SK-N-SH (cell line): ENCODE measurements around the gene TRNAU1AP. TPM values are rescaled to one million over a fixed set of nuclear protein-coding genes. Genes with fewer than 3 reads are reported as not detected.
"Not testable (repeated sequence)": the region's sequence is repeated elsewhere in the genome, so short reads cannot be mapped to it uniquely, and the experiment has no call there.

ENCODE experiments used
- CTCF ChIA-PET: fragments of 300-600, 350-600 bp; formaldehyde crosslinking; extraction: SDS; loops from one replicate; lab custom pipeline; 2021; lab: Yijun Ruan, JAX
- POLR2A ChIA-PET: fragments of 350-600 bp; sonication (Branson Sonifier 250); formaldehyde crosslinking; extraction: SDS; loops from one replicate; lab custom pipeline; 2020; ENCODE audit warnings: antibody characterized with exemption, inconsistent platforms; lab: Yijun Ruan, JAX
- DNase-seq: peaks from one replicate; pipeline ENCODE4 v3.0.0; 2012
- H2AFZ ChIP-seq: fragments of 200-600 bp; sonication (generic); 2 replicates; pipeline ENCODE4 v1.8.1; 2016; ENCODE audit warnings: antibody characterized with exemption, mild to moderate bottlenecking, low read depth
- H3F3A ChIP-seq: fragments of 200-600 bp; sonication (generic); replicated peaks from 2 replicates; pipeline ENCODE3; 2016; ENCODE audit warnings: antibody characterized with exemption, mild to moderate bottlenecking; ENCODE audit not compliant: insufficient read depth
- H3K27ac ChIP-seq, 2 experiments: fragments of 200-500 bp in 1 of 2; fragments of 200-600 bp in 1 of 2; sonication (Bioruptor generic) in 1 of 2; sonication (generic), shearing (Covaris generic) in 1 of 2; 2 replicates each; pipeline versions ENCODE4 v1.5.1 to v1.6.1; 2014 to 2016; ENCODE audit warnings: low read depth in 2 of 2, inconsistent platforms in 1 of 2, low read length in 1 of 2, mild to moderate bottlenecking in 1 of 2, mixed read lengths in 1 of 2
- H3K27me3 ChIP-seq: fragments of 200-600 bp; sonication (generic), shearing (Covaris generic); 2 replicates; pipeline ENCODE4 v1.6.1; 2016; ENCODE audit warnings: mixed run types; ENCODE audit not compliant: insufficient read depth
- H3K36me3 ChIP-seq, 2 experiments: fragments of 200-500 bp in 1 of 2; fragments of 200-600 bp in 1 of 2; sonication (Bioruptor generic) in 1 of 2; sonication (generic) in 1 of 2; replicated peaks in 1 of 2; 2 replicates each; pipeline versions ENCODE3 to v1.5.1; 2014 to 2016; ENCODE audit warnings: low read length in 1 of 2, mild to moderate bottlenecking in 1 of 2; ENCODE audit not compliant: insufficient read depth in 2 of 2, control insufficient read depth in 1 of 2
- H3K4me1 ChIP-seq, 2 experiments: fragments of 200-500 bp in 1 of 2; fragments of 200-600 bp in 1 of 2; sonication (Bioruptor generic) in 1 of 2; sonication (generic), shearing (Covaris generic) in 1 of 2; 2 replicates each; pipeline versions ENCODE4 v1.5.1 to v1.6.1; 2014 to 2016; ENCODE audit warnings: low read depth in 1 of 2, low read length in 1 of 2, mixed run types in 1 of 2; ENCODE audit not compliant: insufficient read depth in 2 of 2, control insufficient read depth in 1 of 2
- H3K4me2 ChIP-seq: fragments of 200-600 bp; sonication (generic), shearing (Covaris generic); 2 replicates; pipeline ENCODE4 v1.6.1; 2017; ENCODE audit warnings: mixed run types
- H3K4me3 ChIP-seq, 2 experiments: fragments of 200-500 bp in 1 of 2; fragments of 200-600 bp in 1 of 2; sonication (Bioruptor generic) in 1 of 2; sonication (generic), shearing (Covaris generic) in 1 of 2; 2 replicates each; pipeline versions ENCODE4 v1.5.1 to v1.8.1; 2014 to 2016; ENCODE audit warnings: low read depth in 2 of 2, inconsistent platforms in 1 of 2, low read length in 1 of 2, mild to moderate bottlenecking in 1 of 2, mixed read lengths in 1 of 2, moderate library complexity in 1 of 2
- H3K79me2 ChIP-seq: fragments of 200-600 bp; sonication (generic); 2 replicates; pipeline ENCODE4 v1.8.1; 2017; ENCODE audit warnings: mild to moderate bottlenecking; ENCODE audit not compliant: insufficient read depth
- H3K9ac ChIP-seq: fragments of 200-600 bp; sonication (generic); 2 replicates; pipeline ENCODE4 v1.6.1; 2017; ENCODE audit warnings: mixed run types
- H3K9me2 ChIP-seq: fragments of 200-600 bp; sonication (generic); 2 replicates; pipeline ENCODE4 v1.6.1; 2017; ENCODE audit warnings: mixed run types
- H3K9me3 ChIP-seq: fragments of 200-600 bp; sonication (generic); 2 replicates; pipeline ENCODE4 v1.6.1; 2017; ENCODE audit warnings: mixed run types, mild to moderate bottlenecking, moderate library complexity
- H4K20me1 ChIP-seq: fragments of 200-600 bp; sonication (generic); 2 replicates; pipeline ENCODE4 v1.6.1; 2017; ENCODE audit warnings: mild to moderate bottlenecking, mixed run types; ENCODE audit not compliant: insufficient read depth
- CHD2 ChIP-seq: fragments of 150-350 bp; IDR thresholded peaks from 2 replicates; pipeline ENCODE4 v1.6.1; 2018; ENCODE audit warnings: low read length; ENCODE audit not compliant: partially characterized antibody
- ELF1 ChIP-seq: IDR thresholded peaks from 2 replicates; pipeline ENCODE4 v1.4.0; 2012
- EZH2phosphoT487 ChIP-seq: fragments of 200-600 bp; sonication (generic); IDR thresholded peaks from 2 replicates; pipeline ENCODE4 v1.6.1; 2017; ENCODE audit warnings: low read depth, mixed run types, mild to moderate bottlenecking, antibody characterized with exemption, moderate library complexity, borderline replicate concordance
- FOSL2 ChIP-seq: IDR thresholded peaks from 2 replicates; pipeline ENCODE4 v1.4.0; 2012; ENCODE audit warnings: low read depth, mild to moderate bottlenecking, moderate library complexity, borderline replicate concordance
- FOXJ3 ChIP-seq: sonication (generic); formaldehyde crosslinking; IDR thresholded peaks from 2 replicates; pipeline ENCODE4 v1.5.1; 2020; ENCODE audit warnings: mild to moderate bottlenecking, missing genetic modification reagents
- MEF2A ChIP-seq: IDR thresholded peaks from 2 replicates; pipeline ENCODE4 v1.4.0; 2012; ENCODE audit warnings: low read depth, borderline replicate concordance
- NFIC ChIP-seq: IDR thresholded peaks from 2 replicates; pipeline ENCODE4 v1.4.0; 2012; ENCODE audit warnings: borderline replicate concordance
- NRF1 ChIP-seq: IDR thresholded peaks from 2 replicates; pipeline ENCODE4 v1.6.1; 2012; ENCODE audit warnings: low read depth, mild to moderate bottlenecking, low read length
- POLR2AphosphoS5 ChIP-seq: IDR thresholded peaks from 2 replicates; pipeline ENCODE4 v1.6.1; 2012; ENCODE audit warnings: low read depth, low read length
- RFX5 ChIP-seq: IDR thresholded peaks from 2 replicates; pipeline ENCODE4 v1.6.1; 2012; ENCODE audit warnings: mild to moderate bottlenecking, improper control_type of control experiment, low read length
- SMC3 ChIP-seq: IDR thresholded peaks from 2 replicates; pipeline ENCODE4 v1.6.1; 2012; ENCODE audit warnings: low read depth, low read length, improper control_type of control experiment
- TAF1 ChIP-seq: IDR thresholded peaks from 2 replicates; pipeline ENCODE4 v1.6.1; 2012; ENCODE audit warnings: low read depth, mild to moderate bottlenecking, low read length, moderate library complexity, borderline replicate concordance
- TEAD4 ChIP-seq: IDR thresholded peaks from 2 replicates; pipeline ENCODE4 v1.4.0; 2012; ENCODE audit warnings: mild to moderate bottlenecking, borderline replicate concordance; ENCODE audit not compliant: insufficient read depth
- WGBS: methylation state at CpG from one replicate; pipeline ENCODE4 v1.1.6; 2017; ENCODE audit warnings: low lambda C conversion rate; 5-methylcytosine and 5-hydroxymethylcytosine counted together
- polyA plus RNA-seq, 3 experiments: library from polyadenylated mRNA; depleted of rRNA; stranded (reverse); fragments of >200 nt; gene quantifications; 2 replicates each; pipeline ENCODE4 v1.2.3, GENCODE V29; 2012
- TF ChIP-seq, protein P1 (sequence below): IDR thresholded peaks from 2 replicates; pipeline ENCODE4 v1.4.0; 2012; ENCODE audit warnings: low read depth, borderline replicate concordance
- TF ChIP-seq, protein P2 (sequence below): IDR thresholded peaks from 2 replicates; pipeline ENCODE4 v1.6.1; 2012; ENCODE audit warnings: mild to moderate bottlenecking, low read depth, low read length, moderate library complexity
- TF ChIP-seq, protein P3 (sequence below): fragments of 200-600 bp; sonication (generic); IDR thresholded peaks from 2 replicates; pipeline ENCODE4 v1.6.1; 2017; ENCODE audit warnings: antibody characterized with exemption, mild to moderate bottlenecking, moderate library complexity
- TF ChIP-seq, protein P4 (sequence below): IDR thresholded peaks from 2 replicates; pipeline ENCODE4 v1.4.0; 2012; ENCODE audit warnings: low read depth
- TF ChIP-seq, protein P5 (sequence below): IDR thresholded peaks from 2 replicates; pipeline ENCODE4 v1.4.0; 2012; ENCODE audit warnings: low read depth, borderline replicate concordance

TRNAU1AP gene
- polyA plus RNA-seq, 1 of the 3 experiments (the other 2 are of a cell fraction), result 25.8 TPM

DNA sequence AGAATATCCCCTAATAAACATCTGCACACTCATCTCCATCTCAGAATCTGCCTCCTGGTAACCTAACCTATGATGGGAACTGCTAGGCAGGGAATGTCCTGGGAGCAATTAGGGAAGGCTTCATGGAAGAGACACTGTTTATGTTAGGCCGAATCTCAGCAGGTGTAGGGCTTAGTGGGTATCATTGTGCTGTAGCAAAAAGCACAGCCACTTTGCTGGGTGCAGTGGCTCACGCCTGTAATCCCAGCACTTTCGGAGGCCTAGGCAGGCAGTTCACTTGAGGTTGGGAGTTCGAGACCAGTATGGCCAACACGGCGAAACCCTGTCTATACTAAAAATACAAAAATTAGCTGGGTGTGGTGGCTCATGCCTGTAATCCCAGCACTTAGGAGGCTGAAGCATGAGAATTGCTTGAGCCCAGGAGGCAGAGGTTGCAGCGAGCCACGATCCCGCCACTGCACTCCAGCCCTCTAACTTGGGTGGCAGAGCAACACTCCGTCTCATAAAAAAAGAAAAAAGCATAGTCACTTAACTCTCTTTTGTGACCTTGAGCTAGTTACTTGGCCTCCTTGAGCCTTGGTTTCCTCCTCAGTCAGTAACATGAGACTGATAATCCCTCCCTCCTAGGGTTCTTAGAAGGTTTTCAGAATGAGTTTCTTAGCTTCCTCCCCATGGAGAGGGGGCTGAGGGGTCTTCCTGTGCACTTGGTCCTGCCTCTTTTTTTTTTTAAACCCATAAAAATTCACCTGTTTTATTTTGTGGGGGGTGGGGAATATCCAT lies 42.7 kb downstream of the TRNAU1AP start:
- H3K4me2 ChIP-seq, result no peak overlapping the region
- no peaks in the 10 kb centered on the region for H3K9me3 ChIP-seq
- no peaks in the 10 kb centered on the region for H4K20me1 ChIP-seq
- H3K27me3 ChIP-seq, result no peaks in the 10 kb centered on the region
- ChIA-PET CTCF (interaction anchor here (1.3 kb wide), 1 partner anchor 11 kb away, joined by 3 read pairs; no protein-coding TSS in a partner anchor), POLR2A (no interaction called here)
- H3K4me1 ChIP-seq, result peaks cover 8 to 10% of the 10 kb centered on the region in 2 experiments; a peak in 2 of 4 replicates
- no peaks in the 10 kb centered on the region for H3K36me3 ChIP-seq
- 94% methylated on average over 10 of the region's 10 CpGs for WGBS
- H3F3A ChIP-seq, result no peaks in the 10 kb centered on the region
- DNase-seq, result no peak
- no peak overlapping the region for H3K9ac ChIP-seq
- no peaks in the 10 kb centered on the region for H3K79me2 ChIP-seq
- H3K4me3 ChIP-seq, result no peak overlapping the region
- H2AFZ ChIP-seq, result no peak overlapping the region
- TF ChIP-seq POLR2AphosphoS5 (no peak), NRF1 (no peak), TAF1 (no peak), FOXJ3 (CRISPR knock-in tag) (no peak), TEAD4 (no peak), EZH2phosphoT487 (no peak), CHD2 (no peak), SMC3 (no peak), RFX5 (no peak), ELF1 (no peak), MEF2A (no peak), NFIC (no peak), FOSL2 (no peak)
- TF ChIP-seq, protein P1, sequence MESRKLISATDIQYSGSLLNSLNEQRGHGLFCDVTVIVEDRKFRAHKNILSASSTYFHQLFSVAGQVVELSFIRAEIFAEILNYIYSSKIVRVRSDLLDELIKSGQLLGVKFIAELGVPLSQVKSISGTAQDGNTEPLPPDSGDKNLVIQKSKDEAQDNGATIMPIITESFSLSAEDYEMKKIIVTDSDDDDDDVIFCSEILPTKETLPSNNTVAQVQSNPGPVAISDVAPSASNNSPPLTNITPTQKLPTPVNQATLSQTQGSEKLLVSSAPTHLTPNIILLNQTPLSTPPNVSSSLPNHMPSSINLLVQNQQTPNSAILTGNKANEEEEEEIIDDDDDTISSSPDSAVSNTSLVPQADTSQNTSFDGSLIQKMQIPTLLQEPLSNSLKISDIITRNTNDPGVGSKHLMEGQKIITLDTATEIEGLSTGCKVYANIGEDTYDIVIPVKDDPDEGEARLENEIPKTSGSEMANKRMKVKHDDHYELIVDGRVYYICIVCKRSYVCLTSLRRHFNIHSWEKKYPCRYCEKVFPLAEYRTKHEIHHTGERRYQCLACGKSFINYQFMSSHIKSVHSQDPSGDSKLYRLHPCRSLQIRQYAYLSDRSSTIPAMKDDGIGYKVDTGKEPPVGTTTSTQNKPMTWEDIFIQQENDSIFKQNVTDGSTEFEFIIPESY, result no peak
- TF ChIP-seq, protein P2, sequence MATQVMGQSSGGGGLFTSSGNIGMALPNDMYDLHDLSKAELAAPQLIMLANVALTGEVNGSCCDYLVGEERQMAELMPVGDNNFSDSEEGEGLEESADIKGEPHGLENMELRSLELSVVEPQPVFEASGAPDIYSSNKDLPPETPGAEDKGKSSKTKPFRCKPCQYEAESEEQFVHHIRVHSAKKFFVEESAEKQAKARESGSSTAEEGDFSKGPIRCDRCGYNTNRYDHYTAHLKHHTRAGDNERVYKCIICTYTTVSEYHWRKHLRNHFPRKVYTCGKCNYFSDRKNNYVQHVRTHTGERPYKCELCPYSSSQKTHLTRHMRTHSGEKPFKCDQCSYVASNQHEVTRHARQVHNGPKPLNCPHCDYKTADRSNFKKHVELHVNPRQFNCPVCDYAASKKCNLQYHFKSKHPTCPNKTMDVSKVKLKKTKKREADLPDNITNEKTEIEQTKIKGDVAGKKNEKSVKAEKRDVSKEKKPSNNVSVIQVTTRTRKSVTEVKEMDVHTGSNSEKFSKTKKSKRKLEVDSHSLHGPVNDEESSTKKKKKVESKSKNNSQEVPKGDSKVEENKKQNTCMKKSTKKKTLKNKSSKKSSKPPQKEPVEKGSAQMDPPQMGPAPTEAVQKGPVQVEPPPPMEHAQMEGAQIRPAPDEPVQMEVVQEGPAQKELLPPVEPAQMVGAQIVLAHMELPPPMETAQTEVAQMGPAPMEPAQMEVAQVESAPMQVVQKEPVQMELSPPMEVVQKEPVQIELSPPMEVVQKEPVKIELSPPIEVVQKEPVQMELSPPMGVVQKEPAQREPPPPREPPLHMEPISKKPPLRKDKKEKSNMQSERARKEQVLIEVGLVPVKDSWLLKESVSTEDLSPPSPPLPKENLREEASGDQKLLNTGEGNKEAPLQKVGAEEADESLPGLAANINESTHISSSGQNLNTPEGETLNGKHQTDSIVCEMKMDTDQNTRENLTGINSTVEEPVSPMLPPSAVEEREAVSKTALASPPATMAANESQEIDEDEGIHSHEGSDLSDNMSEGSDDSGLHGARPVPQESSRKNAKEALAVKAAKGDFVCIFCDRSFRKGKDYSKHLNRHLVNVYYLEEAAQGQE, result no peak
- TF ChIP-seq, protein P3, sequence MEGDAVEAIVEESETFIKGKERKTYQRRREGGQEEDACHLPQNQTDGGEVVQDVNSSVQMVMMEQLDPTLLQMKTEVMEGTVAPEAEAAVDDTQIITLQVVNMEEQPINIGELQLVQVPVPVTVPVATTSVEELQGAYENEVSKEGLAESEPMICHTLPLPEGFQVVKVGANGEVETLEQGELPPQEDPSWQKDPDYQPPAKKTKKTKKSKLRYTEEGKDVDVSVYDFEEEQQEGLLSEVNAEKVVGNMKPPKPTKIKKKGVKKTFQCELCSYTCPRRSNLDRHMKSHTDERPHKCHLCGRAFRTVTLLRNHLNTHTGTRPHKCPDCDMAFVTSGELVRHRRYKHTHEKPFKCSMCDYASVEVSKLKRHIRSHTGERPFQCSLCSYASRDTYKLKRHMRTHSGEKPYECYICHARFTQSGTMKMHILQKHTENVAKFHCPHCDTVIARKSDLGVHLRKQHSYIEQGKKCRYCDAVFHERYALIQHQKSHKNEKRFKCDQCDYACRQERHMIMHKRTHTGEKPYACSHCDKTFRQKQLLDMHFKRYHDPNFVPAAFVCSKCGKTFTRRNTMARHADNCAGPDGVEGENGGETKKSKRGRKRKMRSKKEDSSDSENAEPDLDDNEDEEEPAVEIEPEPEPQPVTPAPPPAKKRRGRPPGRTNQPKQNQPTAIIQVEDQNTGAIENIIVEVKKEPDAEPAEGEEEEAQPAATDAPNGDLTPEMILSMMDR, result no peak
- TF ChIP-seq, protein P4, sequence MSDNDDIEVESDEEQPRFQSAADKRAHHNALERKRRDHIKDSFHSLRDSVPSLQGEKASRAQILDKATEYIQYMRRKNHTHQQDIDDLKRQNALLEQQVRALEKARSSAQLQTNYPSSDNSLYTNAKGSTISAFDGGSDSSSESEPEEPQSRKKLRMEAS, result no peak
- TF ChIP-seq, protein P5, sequence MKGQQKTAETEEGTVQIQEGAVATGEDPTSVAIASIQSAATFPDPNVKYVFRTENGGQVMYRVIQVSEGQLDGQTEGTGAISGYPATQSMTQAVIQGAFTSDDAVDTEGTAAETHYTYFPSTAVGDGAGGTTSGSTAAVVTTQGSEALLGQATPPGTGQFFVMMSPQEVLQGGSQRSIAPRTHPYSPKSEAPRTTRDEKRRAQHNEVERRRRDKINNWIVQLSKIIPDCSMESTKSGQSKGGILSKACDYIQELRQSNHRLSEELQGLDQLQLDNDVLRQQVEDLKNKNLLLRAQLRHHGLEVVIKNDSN, result no peak
- H3K27ac ChIP-seq, result no peak overlapping the region
- H3K9me2 ChIP-seq, result no peaks in the 10 kb centered on the region

DNA sequence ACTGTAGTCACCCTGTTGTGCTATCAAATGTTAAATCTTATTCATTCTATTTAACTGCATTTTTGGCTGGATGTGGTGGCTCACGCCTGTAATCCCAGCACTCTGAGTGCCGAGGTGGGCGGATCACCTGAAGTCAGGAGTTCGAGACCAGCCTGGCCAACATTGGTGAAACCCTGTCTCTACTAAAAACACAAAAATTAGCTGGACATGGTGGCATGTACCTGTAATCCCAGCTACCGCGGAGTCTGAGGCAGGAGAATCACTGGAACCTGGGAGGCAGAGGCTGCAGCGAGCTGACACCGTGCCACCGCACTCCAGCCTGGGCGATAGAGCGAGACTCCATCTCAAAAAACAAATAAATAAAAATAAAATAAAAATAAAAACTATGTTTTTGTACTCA lies 43.4 kb downstream of the TRNAU1AP start:
- ChIA-PET CTCF (interaction anchor here (0.7 to 1.3 kb wide), 3 partner anchors 11 to 122 kb away, joined by 3 read pairs; no protein-coding TSS in a partner anchor), POLR2A (interaction anchor here (0.6 to 1.2 kb wide), 2 partner anchors 15 to 17 kb away, joined by 4 read pairs; no protein-coding TSS in a partner anchor)
- not testable (repeated sequence) for H3K27me3 ChIP-seq, H3K4me3 ChIP-seq, H3K27ac ChIP-seq, H4K20me1 ChIP-seq, H3K4me1 ChIP-seq, H3K36me3 ChIP-seq, H3K9me3 ChIP-seq, H3K9ac ChIP-seq, H3F3A ChIP-seq, H3K79me2 ChIP-seq, H3K4me2 ChIP-seq, H2AFZ ChIP-seq, DNase-seq, H3K9me2 ChIP-seq
- 98% methylated on average over 11 of the region's 11 CpGs for whole genome bisulfite sequencing
